ENCODE measurements around the gene KRTAP10-2.

GRCh38 chr21:44522753-44523204 lies 28.5 kb downstream of the KRTAP10-2 start:
- TF ChIP-seq TAF1 (IDR thresholded peaks at IDR 0.05; ENCODE audit: borderline replicate concordance, low read depth, low read length) (no peak), POLR2A (IDR thresholded peaks at IDR 0.05; ENCODE audit: low read depth, low read length) (no peak)
